Neural progenitor cell (in vitro differentiated cells): Measurements from ENCODE around the gene CMTM4. TPM values are rescaled to one million over a fixed set of nuclear protein-coding genes. Genes with fewer than 3 reads are reported as not detected.

Experiments
- DNase-seq: peaks from one replicate; pipeline ENCODE4 v3.0.0-alpha.2; 2016; ENCODE audit warnings: low spot score
- H2AFZ ChIP-seq: fragments of 200-600 bp; sonication (generic); replicated peaks from 2 replicates; pipeline ENCODE4 v1.6.1; 2016; ENCODE audit warnings: antibody characterized with exemption
- H3F3A ChIP-seq: fragments of 200-600 bp; sonication (generic); 2 replicates; pipeline ENCODE4 v1.6.1; 2016; ENCODE audit warnings: antibody characterized with exemption, low read depth
- H3K27ac ChIP-seq: fragments of 200-600 bp; sonication (generic); 2 replicates; pipeline ENCODE4 v1.5.1; 2016; ENCODE audit warnings: mild to moderate bottlenecking
- H3K27me3 ChIP-seq: fragments of 200-600 bp; sonication (generic); 2 replicates; pipeline ENCODE4 v1.6.1; 2016; ENCODE audit warnings: mild to moderate bottlenecking, moderate library complexity
- H3K36me3 ChIP-seq: fragments of 200-600 bp; sonication (generic); 2 replicates; pipeline ENCODE4 v1.5.1; 2016
- H3K4me1 ChIP-seq: fragments of 200-600 bp; sonication (generic); 2 replicates; pipeline ENCODE4 v1.6.1; 2016; ENCODE audit warnings: mixed run types
- H3K4me2 ChIP-seq: fragments of 200-600 bp; sonication (generic); 2 replicates; pipeline ENCODE4 v1.6.1; 2016
- H3K4me3 ChIP-seq: fragments of 200-600 bp; sonication (generic); 2 replicates; pipeline ENCODE4 v1.5.1; 2016
- H3K79me2 ChIP-seq: fragments of 200-600 bp; sonication (generic); 2 replicates; pipeline ENCODE4 v1.6.1; 2016; ENCODE audit warnings: low read depth
- H3K9ac ChIP-seq: fragments of 200-600 bp; sonication (generic); 2 replicates; pipeline ENCODE4 v1.6.1; 2016
- H3K9me3 ChIP-seq: fragments of 200-600 bp; sonication (generic); 2 replicates; pipeline ENCODE4 v1.5.1; 2016; ENCODE audit warnings: low read depth
- H4K20me1 ChIP-seq: fragments of 200-600 bp; sonication (generic); 2 replicates; pipeline ENCODE4 v1.6.1; 2016; ENCODE audit warnings: low read depth
- H3K27ac Mint-ChIP-seq: 3 replicates; pipeline ENCODE4 v1.8.0; 2021; ENCODE audit warnings: mixed read lengths
- H3K27me3 Mint-ChIP-seq: 2 replicates; pipeline ENCODE4 v1.8.0; 2022; ENCODE audit warnings: low read depth, mild to moderate bottlenecking, inconsistent platforms, moderate library complexity, mixed read lengths; ENCODE audit not compliant: insufficient read depth
- H3K36me3 Mint-ChIP-seq: 3 replicates; pipeline ENCODE4 v1.8.0; 2021; ENCODE audit warnings: mixed read lengths
- H3K4me1 Mint-ChIP-seq: 3 replicates; pipeline ENCODE4 v1.8.0; 2021; ENCODE audit warnings: mixed read lengths
- H3K4me3 Mint-ChIP-seq: 3 replicates; pipeline ENCODE4 v1.8.0; 2021; ENCODE audit warnings: mild to moderate bottlenecking, moderate library complexity, mixed read lengths
- H3K9me3 Mint-ChIP-seq: 3 replicates; pipeline ENCODE4 v1.8.0; 2020; ENCODE audit warnings: mixed read lengths
- EZH2 ChIP-seq: fragments of 200-600 bp; sonication (generic); IDR thresholded peaks from 2 replicates; pipeline ENCODE4 v1.6.1; 2017; ENCODE audit warnings: antibody characterized with exemption, mild to moderate bottlenecking, moderate library complexity
- EZH2phosphoT487 ChIP-seq: fragments of 200-600 bp; sonication (generic); IDR thresholded peaks from 2 replicates; pipeline ENCODE4 v1.6.1; 2017; ENCODE audit warnings: antibody characterized with exemption
- total RNA-seq: library from RNA; depleted of rRNA; stranded (reverse); fragments of >200 nt; gene quantifications from 2 replicates; pipeline ENCODE4 v1.2.3, GENCODE V29; 2015; ENCODE audit warnings: low replicate concordance
- TF ChIP-seq, protein P1 (sequence below): fragments of 200-600 bp; sonication (generic); IDR thresholded peaks from 2 replicates; pipeline ENCODE4 v1.5.1; 2017; ENCODE audit warnings: antibody characterized with exemption, mild to moderate bottlenecking

Gene CMTM4
- total RNA-seq, 1 donor from 2014 or later, result 25.9 TPM

DNA sequence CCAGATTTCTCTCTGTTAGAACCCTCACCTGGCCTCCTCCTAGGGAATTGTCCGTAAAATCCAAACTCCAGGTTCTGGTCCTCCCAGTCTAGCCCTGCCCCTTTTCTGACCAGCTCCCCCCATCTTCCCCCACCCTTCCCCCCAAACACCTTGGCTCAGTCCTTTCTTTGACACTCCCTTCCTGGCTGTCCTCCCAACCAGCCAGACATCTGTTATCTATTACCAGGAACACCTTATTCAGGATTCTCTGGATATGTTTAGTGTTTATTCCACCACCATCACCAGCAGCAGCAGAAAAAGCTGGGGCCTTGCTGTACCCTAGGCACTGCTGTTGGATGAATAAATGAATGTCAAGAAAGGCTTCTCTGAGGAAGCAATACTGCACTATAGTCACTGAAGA, 96.1 kb downstream of the CMTM4 start:
- no peaks in the 10 kb centered on the region for H3K36me3 Mint-ChIP-seq
- no peaks in the 10 kb centered on the region for H3K36me3 ChIP-seq
- H3K4me1 Mint-ChIP-seq, result peaks cover 10% of the 10 kb centered on the region
- H3K27ac ChIP-seq, result no peak overlapping the region
- H2AFZ ChIP-seq, result no peak overlapping the region
- no peak overlapping the region for H3K4me2 ChIP-seq
- H3K27me3 Mint-ChIP-seq, result peaks cover 7% of the 10 kb centered on the region
- no peaks in the 10 kb centered on the region for H3K27me3 ChIP-seq
- peaks cover 2% of the 10 kb centered on the region for H4K20me1 ChIP-seq
- no peaks in the 10 kb centered on the region for H3K9me3 ChIP-seq
- no peaks in the 10 kb centered on the region for H3K9me3 Mint-ChIP-seq
- H3K4me3 Mint-ChIP-seq, result no peak overlapping the region
- TF ChIP-seq, protein P1, sequence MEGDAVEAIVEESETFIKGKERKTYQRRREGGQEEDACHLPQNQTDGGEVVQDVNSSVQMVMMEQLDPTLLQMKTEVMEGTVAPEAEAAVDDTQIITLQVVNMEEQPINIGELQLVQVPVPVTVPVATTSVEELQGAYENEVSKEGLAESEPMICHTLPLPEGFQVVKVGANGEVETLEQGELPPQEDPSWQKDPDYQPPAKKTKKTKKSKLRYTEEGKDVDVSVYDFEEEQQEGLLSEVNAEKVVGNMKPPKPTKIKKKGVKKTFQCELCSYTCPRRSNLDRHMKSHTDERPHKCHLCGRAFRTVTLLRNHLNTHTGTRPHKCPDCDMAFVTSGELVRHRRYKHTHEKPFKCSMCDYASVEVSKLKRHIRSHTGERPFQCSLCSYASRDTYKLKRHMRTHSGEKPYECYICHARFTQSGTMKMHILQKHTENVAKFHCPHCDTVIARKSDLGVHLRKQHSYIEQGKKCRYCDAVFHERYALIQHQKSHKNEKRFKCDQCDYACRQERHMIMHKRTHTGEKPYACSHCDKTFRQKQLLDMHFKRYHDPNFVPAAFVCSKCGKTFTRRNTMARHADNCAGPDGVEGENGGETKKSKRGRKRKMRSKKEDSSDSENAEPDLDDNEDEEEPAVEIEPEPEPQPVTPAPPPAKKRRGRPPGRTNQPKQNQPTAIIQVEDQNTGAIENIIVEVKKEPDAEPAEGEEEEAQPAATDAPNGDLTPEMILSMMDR, result no peak
- TF ChIP-seq EZH2 (no peak), EZH2phosphoT487 (no peak)
- DNase-seq, result no peak
- peaks cover 7% of the 10 kb centered on the region for H3K79me2 ChIP-seq
- H3K4me1 ChIP-seq, result no peaks in the 10 kb centered on the region
- H3K27ac Mint-ChIP-seq, result no peak overlapping the region
- no peak overlapping the region for H3K4me3 ChIP-seq
- H3K9ac ChIP-seq, result no peak overlapping the region
- H3F3A ChIP-seq, result peaks cover 17% of the 10 kb centered on the region

GRCh38 chr16:66599726-66600125, 96.8 kb downstream of the CMTM4 start:
- Histone ChIP-seq H3F3A (peaks cover 17% of the 10 kb centered on the region), H3K9me3 (no peaks in the 10 kb centered on the region), H3K9ac (no peak overlapping the region), H3K4me3 (no peak overlapping the region), H3K4me2 (no peak overlapping the region), H4K20me1 (no peaks in the 10 kb centered on the region), H3K27ac (no peak overlapping the region), H3K36me3 (no peaks in the 10 kb centered on the region), H3K27me3 (no peaks in the 10 kb centered on the region), H3K4me1 (no peaks in the 10 kb centered on the region), H2AFZ (no peak overlapping the region), H3K79me2 (no peaks in the 10 kb centered on the region)
- Mint-ChIP-seq H3K4me1 (peaks cover 10% of the 10 kb centered on the region), H3K36me3 (no peaks in the 10 kb centered on the region), H3K4me3 (no peak overlapping the region), H3K9me3 (no peaks in the 10 kb centered on the region), H3K27ac (no peak overlapping the region), H3K27me3 (peaks cover 11% of the 10 kb centered on the region)
- TF ChIP-seq EZH2 (no peak), EZH2phosphoT487 (no peak)
- TF ChIP-seq, protein P1, result no peak
- DNase-seq, result no peak

GRCh38 chr16:66598111-66598510, 98.4 kb downstream of the CMTM4 start:
- no peak overlapping the region for H3K4me2 ChIP-seq
- peaks cover 9% of the 10 kb centered on the region for H3K27me3 Mint-ChIP-seq

More at GRCh38 chr16:66598111-66598510, 98.4 kb downstream of the CMTM4 start:
- Histone ChIP-seq H3K9ac (no peak overlapping the region), H3K9me3 (no peaks in the 10 kb centered on the region), H3K79me2 (no peaks in the 10 kb centered on the region), H3K27me3 (no peaks in the 10 kb centered on the region), H3K4me1 (no peaks in the 10 kb centered on the region), H3K4me3 (no peak overlapping the region), H3K36me3 (no peaks in the 10 kb centered on the region), H2AFZ (no peak overlapping the region), H3F3A (peaks cover 5% of the 10 kb centered on the region), H3K27ac (no peak overlapping the region), H4K20me1 (no peaks in the 10 kb centered on the region)
- Mint-ChIP-seq H3K4me1 (peaks cover 4% of the 10 kb centered on the region), H3K4me3 (no peak overlapping the region), H3K36me3 (no peaks in the 10 kb centered on the region), H3K27ac (no peak overlapping the region), H3K9me3 (no peaks in the 10 kb centered on the region)
- TF ChIP-seq, protein P1, result no peak
- no peak for TF ChIP-seq EZH2
- no peak for TF ChIP-seq EZH2phosphoT487
- no peak for DNase-seq
